NCI-H1048 (cell line): ENCODE measurements around the gene DRD4.
"Not testable (repeated sequence)": the region's sequence is repeated elsewhere in the genome, so short reads cannot be mapped to it uniquely, and the experiment has no call there.

Source experiments
- DNase-seq: peaks from one replicate; lab custom pipeline; 2025; lab: John Stamatoyannopoulos, UW

The DRD4 gene

DNA sequence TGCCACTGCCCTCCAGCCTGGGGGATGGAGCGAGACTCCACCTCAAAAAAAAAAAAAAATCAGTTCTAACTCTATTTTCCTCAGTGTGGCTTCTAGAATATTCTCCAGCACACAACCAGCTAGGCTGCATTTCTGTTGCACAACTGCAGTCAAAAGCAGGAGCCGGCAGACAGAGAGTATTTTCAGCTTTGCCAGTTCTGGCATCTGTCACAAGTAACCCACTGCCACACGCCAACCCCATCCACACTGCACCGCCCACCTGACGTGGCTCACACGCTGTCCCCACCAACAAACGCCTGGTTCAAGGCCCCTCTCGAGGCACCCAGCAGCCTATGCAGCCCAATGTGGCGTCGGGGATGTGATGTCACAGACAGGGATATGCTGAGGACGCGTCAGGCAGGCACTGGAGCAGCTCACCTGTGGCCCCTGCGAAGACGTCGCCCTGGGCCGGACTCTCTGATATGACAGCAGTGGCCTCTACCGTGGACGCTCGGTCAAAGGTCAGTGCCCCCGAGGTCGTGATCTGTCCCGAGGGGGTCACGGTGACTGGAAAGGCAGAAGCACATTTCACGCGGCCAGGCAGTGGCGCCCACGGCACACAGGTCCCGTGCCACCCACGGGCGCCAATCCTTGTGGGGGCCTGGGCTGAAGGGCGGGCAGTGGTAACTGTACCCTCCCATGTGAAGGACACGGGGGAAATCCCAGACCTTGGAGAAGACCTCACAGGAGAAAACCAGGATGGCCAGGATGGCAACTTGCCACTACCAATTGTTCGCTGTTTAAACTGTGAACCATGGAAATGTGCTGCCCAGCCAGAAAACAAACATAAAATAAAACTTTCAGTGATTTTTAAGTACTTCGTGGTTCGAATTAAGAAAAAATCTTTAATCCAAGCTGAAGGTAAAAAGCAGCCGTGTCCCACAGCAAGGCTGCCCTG is 42.5 kb downstream of the DRD4 start:
- no peak for DNase-seq

GRCh38 chr11:680476-680875 is 43.4 kb downstream of the DRD4 start:
- no peak for DNase-seq

DNA sequence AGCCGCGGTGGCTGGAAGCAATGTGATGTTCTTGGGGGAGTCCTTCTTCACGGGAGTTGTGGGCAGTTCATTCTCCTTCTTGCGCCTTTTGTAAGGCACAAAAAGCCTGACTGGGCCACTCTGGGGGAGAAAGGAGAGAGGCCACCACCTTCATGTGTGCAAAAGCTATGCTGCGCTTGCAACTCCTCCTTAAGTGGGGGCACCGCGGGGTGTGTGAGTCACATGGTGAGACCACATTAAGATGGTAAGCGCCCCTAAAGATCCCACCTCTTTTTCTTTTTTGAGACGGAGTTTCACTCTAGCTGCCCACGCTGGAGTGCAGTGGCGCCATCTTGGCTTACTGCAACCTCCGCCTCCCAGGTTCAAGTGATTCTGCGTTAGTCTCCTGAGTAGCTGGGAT is 43.9 kb downstream of the DRD4 start:
- DNase-seq, result no peak

- no peak for DNase-seq
These were observed 49.6 kb downstream of the DRD4 start for GRCh38 chr11:686451-687243.

GRCh38 chr11:687751-688150 is 50.7 kb downstream of the DRD4 start:
- DNase-seq, result no peak

- no peak for DNase-seq
These were observed 51.6 kb downstream of the DRD4 start for GRCh38 chr11:688681-689080.

GRCh38 chr11:689625-690024 is 52.6 kb downstream of the DRD4 start:
- no peak for DNase-seq

DNA sequence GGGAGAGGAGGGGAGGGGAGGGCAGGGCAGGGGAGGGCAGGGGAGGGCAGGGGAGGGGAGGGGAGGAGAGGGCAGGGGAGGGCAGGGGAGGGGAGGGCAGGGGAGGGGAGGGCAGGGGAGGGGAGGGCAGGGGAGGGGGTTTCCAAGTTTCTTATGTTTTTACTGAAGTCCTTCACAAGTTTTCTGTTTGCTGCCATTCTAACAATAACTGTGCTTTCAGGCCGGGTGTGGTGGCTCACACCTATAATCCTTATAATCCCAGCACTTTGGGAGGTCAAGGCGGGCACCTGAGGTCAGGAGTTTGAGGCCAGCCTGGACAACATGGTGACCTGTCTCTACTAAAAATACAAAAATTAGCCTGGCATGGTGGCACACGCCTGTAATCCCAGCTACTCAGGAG is 53.2 kb downstream of the DRD4 start:
- DNase-seq, result not testable (repeated sequence)
